OCI-LY1 (cell line): ENCODE data around the gene MEGF6.

ENCODE experiments used
- EZH2 ChIP-seq: fragments of 200-600 bp; sonication (generic), shearing (Covaris generic); IDR thresholded peaks from 2 replicates; pipeline ENCODE4 v1.8.0; 2017; ENCODE audit warnings: borderline replicate concordance, mixed run types, mild to moderate bottlenecking, antibody characterized with exemption, low read length, moderate library complexity, mixed read lengths
- TF ChIP-seq, protein P1 (sequence below): fragments of 200-600 bp; sonication (generic), shearing (Covaris generic); IDR thresholded peaks from 2 replicates; pipeline ENCODE4 v1.5.1; 2017; ENCODE audit warnings: mild to moderate bottlenecking, antibody characterized with exemption, low read length, moderate library complexity, mixed read lengths

DNA sequence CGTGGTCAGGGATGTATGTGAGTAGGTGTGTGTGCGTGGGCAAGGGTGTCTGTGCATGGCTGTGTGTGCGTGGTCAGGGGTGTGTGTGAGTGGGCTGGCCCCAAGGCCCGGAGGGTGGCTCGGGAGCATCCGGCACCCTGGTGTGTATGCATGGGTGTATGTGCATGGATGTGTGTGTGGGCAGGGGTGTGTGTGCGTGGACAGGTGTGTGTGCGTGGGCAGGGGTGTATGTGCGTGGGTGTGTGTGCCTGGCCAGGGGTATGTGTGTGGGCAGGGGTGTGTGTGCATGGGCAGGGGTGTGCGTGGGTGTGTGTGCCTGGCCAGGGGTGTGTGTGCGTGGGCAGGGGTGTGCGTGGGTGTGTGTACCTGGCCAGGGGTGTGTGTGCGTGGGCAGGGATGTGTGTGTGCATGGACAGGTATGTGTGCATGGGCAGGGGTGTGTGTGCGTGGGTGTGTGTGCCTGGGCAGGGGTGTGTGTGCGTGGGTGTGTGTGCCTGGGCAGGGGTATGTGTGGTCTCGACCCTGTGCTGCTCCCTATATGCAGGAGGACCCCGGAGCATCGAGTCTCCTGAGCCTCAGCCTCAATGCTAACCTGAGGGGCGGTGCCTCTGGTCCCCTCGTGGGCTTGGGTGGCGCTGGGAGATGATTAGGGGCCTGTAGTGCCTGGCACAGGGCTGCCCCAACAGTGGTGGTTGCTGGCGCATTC, 140.5 kb downstream of the MEGF6 start:
- TF ChIP-seq, protein P1, sequence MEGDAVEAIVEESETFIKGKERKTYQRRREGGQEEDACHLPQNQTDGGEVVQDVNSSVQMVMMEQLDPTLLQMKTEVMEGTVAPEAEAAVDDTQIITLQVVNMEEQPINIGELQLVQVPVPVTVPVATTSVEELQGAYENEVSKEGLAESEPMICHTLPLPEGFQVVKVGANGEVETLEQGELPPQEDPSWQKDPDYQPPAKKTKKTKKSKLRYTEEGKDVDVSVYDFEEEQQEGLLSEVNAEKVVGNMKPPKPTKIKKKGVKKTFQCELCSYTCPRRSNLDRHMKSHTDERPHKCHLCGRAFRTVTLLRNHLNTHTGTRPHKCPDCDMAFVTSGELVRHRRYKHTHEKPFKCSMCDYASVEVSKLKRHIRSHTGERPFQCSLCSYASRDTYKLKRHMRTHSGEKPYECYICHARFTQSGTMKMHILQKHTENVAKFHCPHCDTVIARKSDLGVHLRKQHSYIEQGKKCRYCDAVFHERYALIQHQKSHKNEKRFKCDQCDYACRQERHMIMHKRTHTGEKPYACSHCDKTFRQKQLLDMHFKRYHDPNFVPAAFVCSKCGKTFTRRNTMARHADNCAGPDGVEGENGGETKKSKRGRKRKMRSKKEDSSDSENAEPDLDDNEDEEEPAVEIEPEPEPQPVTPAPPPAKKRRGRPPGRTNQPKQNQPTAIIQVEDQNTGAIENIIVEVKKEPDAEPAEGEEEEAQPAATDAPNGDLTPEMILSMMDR: no peak
- TF ChIP-seq EZH2: no peak
